ENCODE results near the gene PAPLN.
A peak's percentile ranks its signal among the peaks of the same experiment; 100 is the strongest.

PAPLN gene

DNA sequence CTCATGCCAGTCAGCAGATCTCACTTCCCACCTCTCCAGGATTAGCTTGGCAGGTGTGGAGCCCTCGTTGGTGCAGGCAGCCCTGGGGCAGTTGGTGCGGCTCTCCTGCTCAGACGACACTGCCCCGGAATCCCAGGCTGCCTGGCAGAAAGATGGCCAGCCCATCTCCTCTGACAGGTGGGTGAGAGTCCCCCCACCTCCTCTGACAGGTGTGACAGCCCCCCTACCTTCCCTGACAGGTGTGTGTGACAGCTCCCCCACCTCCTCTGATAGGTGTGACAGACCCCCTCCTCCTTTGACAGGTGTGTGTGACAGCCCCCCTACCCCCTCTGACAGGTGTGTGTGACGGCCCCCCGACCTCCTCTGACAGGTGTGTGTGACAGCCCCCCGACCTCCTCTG lies 26.3 kb downstream of the PAPLN start:
- no peak for DNase-seq

DNA sequence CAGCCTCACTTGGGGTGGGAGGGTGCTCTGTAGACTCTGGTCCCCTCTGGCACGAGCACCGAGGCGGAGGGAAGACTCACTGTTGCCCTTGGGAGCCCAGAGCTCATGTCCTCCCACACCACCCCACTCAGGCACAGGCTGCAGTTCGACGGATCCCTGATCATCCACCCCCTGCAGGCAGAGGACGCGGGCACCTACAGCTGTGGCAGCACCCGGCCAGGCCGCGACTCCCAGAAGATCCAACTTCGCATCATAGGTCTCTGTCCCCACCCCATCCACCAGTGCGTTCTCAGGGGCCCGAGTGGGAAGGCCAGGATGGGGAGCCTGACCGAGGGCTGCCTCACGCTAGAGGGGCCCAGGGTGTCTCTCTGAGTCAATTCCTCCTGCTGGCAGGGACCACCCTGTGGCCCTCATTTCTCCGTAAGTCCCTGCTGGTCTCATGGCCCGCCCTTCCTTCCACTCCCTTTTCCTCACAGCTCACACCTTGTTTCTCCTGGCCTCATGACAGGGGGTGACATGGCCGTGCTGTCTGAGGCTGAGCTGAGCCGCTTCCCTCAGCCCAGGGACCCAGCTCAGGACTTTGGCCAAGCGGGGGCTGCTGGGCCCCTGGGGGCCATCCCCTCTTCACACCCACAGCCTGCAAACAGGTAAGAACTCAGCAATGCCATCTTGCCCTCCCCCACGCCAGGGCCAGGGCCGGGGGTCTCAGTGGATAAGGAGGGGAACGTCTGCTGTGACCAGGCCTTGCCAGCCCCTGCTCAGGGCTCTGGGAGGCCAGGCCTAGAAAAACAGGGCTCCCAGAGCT lies 27.0 kb downstream of the PAPLN start:
- no peak for DNase-seq

DNA sequence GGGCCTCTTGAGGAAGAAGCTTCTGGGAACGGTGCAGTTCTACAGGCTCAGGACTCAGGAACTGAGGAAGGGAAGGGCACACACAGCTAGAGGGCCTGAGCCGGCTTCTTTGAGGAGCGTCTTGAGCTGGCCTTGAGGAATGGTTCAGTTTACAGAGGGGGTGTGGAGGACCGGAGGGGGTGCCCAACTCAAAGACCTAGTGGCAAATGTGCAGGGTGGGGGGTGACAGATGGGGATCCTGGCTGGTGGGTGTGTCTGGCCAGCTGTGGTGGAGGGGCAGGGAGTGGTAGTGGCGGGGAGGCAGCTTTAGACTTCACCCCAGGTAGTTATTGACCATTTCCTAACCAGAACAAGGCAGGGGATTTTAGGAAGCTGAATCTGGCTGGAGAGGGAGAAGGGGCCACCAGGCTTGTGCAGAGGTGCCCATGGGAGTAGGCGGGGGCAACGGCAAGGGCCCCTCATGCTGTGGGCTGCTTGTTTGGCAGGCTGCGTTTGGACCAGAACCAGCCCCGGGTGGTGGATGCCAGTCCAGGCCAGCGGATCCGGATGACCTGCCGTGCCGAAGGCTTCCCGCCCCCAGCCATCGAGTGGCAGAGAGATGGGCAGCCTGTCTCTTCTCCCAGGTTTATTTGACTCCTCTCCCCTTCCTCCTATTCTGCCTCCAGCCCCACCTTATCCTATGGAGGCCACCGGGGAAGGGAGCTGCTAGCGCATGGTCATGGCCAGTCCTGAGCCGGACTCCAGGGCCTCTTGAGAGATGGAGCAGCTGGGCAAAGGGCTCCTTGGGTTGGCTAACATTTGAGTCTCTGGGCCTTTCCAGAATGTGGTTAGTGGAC lies 27.8 kb downstream of the PAPLN start:
- no peak for DNase-seq

DNA sequence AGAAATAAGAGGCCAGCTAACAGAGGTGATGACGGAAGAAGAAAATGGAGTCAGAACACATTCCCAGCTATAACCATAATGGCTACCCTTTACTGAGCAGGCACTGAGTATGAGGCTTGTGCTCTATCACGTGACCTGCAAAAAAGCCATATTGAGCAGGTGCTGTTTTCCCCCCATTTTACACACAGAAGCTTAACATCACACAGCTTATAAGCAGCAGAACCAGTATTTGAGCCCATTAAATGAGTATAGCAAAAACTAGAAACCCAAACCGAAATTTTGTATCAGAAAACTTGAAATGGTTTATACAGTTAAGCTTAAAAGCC lies 28.4 kb downstream of the PAPLN start:
- no peak for DNase-seq

DNA sequence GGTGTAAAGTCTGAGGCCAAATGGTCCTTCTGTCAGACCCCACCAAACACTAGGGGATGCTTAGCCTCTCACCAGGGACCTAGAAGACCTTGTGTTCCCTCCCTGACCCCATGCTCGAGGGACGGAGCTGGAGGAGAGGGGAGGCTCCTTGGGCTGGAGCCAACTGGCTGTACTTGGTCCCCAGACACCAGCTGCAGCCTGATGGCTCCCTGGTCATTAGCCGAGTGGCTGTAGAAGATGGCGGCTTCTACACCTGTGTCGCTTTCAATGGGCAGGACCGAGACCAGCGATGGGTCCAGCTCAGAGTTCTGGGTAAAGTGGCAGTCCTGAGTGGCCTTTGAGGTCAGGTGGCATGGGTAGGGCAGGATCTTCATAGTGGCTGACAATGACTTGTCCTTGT lies 29.0 kb downstream of the PAPLN start:
- DNase-seq, result no peak

DNA sequence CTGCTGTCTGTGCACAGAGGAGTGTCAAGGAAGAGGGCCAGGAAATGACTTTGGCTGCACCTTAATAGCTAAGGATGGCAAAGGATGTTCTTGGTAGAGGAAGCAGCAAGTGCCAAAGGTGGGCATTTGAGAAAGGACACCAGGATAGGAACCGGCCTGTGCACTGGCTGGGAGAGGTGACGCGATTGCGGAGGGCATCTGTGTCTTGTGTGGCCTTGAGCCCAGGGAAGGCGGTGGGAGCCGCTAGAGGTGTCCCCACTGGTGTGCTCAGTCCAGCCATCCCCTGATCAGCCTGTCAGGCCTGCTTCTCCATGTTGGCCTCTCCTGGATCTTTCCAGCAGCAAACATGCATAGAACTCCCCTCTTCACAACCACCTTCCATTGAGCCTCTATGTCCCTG lies 30.2 kb downstream of the PAPLN start:
- DNase-seq, result no peak

DNA sequence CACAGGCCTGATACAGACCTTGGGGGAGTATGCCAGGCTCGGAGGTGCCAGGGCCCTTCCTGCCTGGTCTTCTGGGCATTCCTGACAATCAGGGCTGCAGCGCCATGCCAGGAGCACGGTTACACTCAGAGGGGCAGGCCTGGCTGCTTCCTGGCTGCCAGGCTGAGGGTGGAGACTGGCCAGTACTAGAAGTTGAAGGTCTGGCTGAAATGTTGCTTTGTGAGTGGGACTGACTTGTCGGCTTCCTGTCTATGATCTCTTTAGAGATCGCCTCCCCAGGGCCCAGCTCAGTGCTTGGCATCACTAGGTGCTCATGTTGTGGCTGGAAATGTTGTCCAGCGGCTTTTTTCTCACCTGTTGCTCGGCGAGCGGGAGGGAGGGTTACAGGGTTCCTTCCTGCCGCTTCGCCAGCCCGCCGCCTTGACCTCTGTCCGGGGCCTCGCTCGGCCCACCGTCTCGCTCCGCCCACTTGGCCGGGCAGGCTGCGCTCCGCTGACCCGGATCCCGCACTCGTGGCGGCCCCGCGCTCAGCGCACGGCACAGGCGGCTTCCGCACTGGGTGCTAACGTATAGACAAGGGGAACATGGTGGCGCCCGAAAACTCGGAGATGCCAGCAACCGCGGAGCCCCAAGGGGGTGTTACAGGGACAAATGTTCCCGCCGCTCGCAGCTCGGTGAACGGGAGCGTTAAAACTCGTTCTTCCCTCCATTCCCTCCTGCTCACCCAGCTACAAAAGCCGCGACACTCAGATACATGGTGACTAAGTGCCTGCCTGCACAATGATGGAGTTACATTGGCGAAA lies 32.6 kb downstream of the PAPLN start:
- no peak for DNase-seq

DNA sequence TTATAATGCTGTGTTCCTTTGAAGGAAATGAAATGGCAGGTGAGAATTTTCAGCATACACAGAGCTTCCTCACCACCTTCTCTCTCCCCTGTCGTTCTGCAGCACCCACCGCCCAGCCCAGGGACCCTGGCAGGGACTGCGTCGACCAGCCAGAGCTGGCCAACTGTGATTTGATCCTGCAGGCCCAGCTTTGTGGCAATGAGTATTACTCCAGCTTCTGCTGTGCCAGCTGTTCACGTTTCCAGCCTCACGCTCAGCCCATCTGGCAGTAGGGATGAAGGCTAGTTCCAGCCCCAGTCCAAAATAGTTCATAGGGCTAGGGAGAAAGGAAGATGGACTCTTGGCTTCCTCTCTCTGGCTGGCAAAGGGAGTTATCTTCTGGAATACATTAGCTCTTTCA lies 35.1 kb downstream of the PAPLN start:
- no peak for DNase-seq

DNA sequence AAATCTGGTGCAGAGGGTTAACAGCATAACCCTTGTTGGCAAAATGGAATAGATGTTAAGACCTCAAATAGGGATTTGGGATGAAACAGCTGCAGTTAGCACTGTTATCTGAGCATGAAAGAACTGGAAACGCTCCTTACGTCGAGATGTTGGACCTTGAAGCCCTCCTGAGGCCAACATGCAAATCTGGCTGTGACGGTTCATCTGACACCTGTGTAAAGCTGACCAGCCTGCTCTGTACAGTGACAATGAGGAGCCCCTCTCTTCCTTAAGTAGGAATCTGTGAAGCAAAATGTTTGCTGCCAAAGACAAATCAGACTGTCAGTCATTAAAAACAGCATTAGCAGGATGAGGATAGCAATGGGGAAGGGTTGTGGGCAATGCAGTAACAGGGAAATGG lies 36.5 kb downstream of the PAPLN start:
- DNase-seq, result no peak

DNA sequence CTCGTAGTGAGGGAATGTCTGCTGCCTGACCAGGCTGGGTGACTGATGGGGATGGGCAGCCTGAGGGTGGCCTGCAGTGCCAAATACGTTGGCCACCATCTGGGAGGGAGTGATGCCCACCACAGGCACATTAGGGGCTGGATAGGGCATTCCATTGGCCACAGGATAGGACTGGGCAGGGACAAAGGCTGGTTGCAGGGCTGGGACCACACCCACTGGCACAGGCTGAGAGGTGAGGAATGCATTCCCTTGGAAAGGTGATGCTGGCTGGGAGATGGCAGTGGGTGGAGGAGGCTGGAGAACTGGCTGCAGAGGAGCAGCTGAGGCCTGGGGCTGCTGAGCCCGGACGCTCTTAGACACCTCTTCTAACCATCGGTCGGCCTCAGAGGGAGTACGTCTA lies 39.5 kb downstream of the PAPLN start:
- DNase-seq, result no peak

DNA sequence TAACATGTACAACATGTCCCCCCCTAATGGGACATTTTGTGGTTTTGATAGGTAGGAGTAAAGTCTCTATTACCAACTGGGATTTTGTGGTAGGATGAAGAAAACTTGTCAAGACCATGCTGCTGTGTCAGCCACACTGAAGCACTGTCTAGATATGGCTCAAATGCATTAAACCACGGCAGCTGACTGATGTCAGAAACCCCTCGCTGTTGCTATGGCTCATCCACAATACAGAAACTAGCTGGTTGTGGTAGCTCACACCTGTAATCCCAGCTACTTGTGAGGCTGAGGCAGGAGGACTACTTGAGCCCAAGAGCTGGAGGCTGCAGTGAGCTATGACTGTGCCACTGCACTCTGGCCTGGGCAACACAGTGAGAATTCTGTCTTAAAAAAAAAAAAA lies 40.1 kb downstream of the PAPLN start:
- no peak for DNase-seq

DNA sequence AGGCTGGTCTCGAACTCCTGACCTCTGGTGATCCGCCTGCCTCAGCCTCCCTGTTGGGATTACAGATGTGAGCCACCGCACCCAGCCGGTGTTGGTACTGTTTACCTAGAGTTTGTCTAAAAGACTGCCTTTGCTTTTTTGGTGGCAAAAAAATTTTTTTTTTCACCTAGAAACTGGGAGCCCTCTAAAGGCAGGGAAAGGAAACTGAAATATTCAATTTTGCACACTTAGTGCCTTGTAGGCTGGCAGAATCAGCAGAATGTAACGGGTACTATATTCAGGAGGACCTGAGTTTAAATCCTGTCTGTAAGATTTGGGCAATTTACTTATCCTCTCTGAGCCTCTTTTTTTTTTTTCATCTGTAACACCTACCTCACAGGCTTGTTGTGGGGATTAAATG lies 43.6 kb downstream of the PAPLN start:
- DNase-seq, result no peak

DNA sequence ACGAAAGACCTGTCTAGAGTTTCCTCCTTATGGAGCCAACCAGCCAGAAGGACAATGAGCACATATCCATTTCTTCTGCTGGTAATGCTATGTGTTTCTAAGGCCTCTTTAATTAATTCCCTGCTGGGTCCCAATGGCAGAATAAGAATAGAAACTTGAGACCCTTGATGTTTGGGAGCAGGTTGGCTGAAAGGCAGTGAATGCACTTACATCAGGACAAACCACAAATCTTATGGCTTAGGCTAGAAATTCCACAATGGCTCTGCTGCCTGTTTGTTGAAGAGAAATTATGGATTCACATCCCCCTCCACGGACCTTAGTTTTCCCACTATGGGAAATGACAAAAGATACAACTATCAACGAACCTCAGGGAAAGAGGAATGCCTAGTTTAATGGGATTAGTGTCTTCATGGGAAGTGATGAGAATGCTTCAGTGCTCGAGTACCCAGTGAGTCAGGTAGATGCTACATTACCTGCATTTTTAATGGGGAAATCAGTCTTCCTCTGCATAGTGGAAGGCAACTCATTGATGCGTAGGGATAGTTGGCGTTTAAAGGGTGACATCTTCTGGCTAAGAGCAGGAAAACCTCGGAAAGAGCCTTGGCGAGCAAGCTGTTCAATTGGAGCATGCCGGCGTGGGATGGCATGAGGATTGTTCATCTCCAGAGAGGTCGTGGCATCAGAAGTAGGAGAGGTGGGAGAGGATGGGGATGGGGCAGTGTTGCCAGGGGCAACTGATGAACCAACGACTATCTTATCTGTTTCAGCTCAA lies 46.5 kb downstream of the PAPLN start:
- peak; percentile 61 for DNase-seq

DNA sequence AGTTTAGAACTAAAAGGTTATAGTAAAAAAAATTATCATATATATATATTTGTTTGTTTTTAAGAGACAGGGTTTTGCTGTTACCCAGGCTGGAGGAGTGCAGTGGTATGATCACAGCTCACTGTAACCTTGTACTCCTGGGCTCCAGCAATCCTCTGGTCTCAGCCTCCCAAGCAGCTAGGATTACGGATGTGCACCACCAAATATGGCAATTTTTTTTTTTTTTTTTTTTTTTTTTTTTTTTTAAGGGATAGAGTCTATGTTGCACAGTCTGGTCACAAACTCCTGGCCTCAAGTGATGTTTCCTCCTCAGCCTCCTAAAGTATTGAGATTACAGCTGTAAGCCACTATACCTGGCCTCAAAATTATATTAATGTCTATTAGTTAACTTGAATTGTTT lies 48.7 kb downstream of the PAPLN start:
- no peak for DNase-seq

DNA sequence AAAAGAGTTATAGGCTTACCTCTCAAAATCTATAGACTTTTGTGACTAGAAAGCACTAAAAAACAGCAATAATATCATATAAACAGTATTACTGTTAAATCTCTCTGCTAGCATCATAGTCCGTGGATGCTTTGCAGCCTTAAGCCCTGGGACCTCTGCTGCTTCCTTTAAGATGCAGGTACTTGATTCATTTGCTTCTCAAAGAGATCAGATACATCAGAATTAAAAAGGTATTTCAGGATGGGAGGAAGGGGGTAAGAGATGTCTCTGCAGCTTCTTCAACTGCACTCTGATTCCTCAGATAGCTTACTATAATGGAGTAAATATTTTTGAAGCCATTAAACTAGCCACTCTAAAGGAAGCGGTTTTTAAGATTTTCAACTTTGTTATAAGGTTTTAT lies 49.3 kb downstream of the PAPLN start:
- no peak for DNase-seq

DNA sequence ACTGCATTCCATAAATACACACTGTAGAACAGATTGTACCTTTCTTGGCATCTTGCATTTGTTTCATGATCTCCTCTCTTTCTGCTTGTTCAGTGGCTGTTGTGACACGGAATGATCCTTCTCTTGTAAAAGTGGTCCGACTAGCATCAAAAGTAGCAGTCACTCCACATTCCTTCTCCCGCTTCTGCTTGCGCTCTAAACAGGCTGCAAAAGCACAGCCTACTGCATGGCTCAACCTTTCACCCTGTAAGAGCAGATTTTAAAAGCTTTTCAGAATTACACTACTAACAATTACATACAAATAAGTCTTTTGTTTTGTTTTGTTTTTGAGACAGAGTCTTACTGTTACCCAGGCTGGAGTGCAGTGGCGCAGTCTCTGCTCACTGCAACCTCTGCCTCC lies 49.8 kb downstream of the PAPLN start:
- DNase-seq, result no peak

DNA sequence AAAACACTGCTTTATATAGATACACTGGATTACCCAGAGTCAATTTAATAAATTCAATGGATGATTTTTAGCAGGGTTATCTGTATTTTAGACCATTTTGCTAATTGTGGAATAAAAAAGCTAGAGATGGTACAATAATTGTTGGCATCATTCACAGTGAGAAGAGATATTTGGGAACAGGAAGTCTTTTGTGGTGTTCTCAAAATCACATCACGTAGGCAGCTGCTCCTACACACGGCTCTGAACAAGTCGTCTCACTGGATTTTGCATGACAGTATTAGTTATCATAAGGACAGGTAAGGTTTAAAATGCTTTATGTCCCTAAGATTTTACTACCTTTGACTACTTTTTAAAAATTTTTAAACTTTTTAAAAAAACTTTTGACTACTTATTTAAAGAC lies 52.0 kb downstream of the PAPLN start:
- no peak for DNase-seq

DNA sequence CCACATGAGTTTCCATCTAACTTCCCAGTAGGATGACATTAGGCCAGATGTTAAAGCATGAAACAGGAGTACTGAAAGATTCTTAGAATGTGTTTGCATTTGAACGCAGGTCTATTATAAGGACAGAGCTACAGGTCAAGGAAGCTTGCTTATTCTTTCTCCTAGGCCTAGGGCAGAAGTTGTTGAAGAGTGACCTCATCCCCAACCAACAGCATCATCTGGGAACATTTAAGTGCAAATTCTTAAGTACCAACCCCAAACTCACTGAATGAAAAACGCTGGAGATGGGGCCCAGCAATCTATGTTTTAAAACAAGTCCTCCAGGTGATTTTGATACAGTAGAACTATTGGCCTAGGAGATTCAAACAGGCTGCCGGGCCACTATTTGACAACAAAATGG lies 52.4 kb downstream of the PAPLN start:
- no peak for DNase-seq

DNA sequence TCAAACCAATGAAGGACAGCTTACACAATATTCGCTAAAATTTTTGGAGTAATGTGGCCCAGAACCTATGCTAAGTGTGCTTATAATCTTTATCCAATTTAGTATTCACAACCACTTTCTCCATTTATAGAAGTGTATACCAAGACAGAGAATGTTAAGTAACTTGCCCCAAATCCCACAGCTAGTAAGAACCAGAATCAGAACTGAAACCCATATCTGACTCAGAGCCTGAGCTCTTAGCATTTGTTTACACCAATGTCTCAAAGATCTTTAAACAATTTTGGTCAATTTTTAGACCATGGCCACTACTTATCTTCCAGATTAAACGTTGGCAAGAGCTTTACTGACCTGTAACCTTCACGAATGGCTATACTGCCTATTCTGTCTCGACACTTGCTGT lies 53.0 kb downstream of the PAPLN start:
- no peak for DNase-seq

DNA sequence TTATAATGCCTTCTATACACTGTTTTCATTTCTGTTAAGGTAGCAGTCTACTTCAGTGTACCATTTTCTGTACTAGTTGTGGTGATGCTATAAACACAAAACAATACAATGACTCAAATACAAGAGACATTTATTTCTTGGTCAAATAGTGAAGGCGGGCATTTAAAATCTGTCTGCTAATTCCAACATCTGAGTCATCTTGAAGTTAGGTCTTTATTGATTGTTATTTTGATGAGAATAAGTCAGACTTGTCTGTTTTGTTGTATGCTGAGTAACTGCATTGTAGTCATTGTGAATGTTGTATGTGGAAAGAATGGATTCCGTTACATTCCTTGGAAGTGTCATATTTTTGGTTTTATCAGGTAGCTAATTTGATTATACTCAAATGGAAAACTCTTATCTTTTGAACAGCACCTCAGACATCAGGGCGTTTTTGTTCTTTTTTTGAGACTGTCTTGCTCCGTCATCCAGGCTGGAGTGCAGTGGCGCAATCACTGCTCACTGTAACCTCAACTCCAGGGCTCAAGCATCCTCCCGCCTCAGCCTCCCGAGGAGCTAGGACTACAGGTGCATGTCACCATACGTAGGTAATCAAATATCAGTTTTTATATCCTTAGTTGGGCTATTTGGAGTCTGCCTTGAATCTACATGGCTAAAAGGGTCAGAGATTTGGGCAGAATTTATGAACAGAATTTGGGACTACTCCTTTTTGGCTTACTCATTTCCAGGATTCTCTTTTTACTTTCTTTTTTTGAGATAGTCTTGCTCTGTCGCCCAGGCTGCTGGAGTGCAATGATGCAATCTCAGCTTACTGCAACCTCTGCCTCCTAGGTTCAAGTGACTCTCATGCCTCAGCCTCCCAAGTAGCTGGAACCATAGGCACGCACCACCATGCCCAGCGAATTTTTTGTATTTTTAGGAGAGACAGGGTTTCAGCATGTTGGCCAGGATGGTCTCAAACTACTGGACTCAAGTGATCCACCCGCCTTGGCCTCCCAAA lies 56.8 kb downstream of the PAPLN start:
- DNase-seq, result no peak

DNA sequence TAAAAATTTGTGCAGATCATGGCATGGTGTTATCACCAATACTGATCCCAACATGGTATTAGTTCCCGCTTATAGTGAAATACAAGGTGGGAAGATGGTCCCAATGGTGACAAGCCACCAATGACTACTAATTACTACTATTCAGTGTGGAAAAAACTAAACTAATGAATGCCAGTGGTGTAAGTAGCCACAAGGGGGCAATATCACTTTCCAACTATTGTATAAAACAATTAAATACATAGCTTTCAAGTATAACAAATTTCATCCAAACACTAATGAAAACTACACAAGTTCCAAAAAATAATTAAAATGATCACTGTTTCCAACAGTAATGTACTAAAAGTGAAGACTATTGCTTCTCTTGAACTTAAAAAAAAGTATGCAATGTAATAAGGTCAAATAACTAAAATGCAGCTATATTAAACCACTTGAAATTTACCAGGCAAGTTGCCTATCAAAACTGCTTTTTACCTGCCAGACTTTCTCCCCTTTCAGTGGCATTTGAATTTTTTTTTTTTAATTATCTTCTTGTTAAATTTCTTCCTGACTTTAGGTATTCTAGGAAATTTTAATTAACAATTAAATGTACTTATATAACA lies 58.0 kb downstream of the PAPLN start:
- DNase-seq, result peak; percentile 13
